Measurements from ENCODE around the gene C16orf95. TPM values are rescaled to one million over a fixed set of nuclear protein-coding genes. Genes with fewer than 3 reads are reported as not detected.

Gene C16orf95
- total RNA-seq, 1 donor from 2014 or later = 4.8 TPM

DNA sequence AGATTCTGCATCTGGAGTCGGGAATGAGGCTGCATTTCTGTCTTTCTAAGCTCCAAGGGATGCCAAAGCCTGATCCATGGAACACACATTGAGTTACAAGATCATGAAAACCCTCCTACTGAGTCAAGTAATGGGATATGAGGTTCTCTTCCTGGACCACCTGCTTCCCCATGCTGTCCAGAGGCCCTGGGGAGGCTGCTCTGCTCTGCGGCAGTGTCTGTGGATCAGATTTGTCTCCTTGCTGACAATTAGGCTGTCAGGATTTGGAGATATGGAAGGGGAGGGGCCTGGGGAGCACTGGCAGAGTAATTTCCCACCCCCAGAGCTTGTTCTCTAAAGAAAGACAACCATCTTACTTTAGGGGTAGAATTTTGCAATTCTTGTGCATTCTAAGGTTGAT, 33.0 kb downstream of the C16orf95 start:
- Mint-ChIP-seq H3K4me1 (no peaks in the 10 kb centered on the region), H3K9me3 (peaks cover 7% of the 10 kb centered on the region), H3K4me3 (no peak overlapping the region), H3K27me3 (ENCODE audit: insufficient read depth, low read depth) (peaks cover 8% of the 10 kb centered on the region), H3K36me3 (peaks cover 2% of the 10 kb centered on the region), H3K27ac (no peak overlapping the region)
- H4K20me1 ChIP-seq (ENCODE audit: low read depth) = no peaks in the 10 kb centered on the region
- H3K9ac ChIP-seq = no peak overlapping the region
- no peak overlapping the region for H3K4me2 ChIP-seq
- H3K79me2 ChIP-seq (ENCODE audit: low read depth) = no peaks in the 10 kb centered on the region
- peaks cover 11% of the 10 kb centered on the region for H3K4me1 ChIP-seq
- no peaks in the 10 kb centered on the region for H3F3A ChIP-seq (ENCODE audit: low read depth)
- H3K9me3 ChIP-seq (ENCODE audit: low read depth) = no peaks in the 10 kb centered on the region
- no peak overlapping the region for H3K27ac ChIP-seq
- H3K27me3 ChIP-seq = peaks cover 5% of the 10 kb centered on the region
- no peak for DNase-seq (ENCODE audit: low spot score)
- no peak for TF ChIP-seq EZH2phosphoT487 (IDR thresholded peaks at IDR 0.05)
- TF ChIP-seq, protein P1, sequence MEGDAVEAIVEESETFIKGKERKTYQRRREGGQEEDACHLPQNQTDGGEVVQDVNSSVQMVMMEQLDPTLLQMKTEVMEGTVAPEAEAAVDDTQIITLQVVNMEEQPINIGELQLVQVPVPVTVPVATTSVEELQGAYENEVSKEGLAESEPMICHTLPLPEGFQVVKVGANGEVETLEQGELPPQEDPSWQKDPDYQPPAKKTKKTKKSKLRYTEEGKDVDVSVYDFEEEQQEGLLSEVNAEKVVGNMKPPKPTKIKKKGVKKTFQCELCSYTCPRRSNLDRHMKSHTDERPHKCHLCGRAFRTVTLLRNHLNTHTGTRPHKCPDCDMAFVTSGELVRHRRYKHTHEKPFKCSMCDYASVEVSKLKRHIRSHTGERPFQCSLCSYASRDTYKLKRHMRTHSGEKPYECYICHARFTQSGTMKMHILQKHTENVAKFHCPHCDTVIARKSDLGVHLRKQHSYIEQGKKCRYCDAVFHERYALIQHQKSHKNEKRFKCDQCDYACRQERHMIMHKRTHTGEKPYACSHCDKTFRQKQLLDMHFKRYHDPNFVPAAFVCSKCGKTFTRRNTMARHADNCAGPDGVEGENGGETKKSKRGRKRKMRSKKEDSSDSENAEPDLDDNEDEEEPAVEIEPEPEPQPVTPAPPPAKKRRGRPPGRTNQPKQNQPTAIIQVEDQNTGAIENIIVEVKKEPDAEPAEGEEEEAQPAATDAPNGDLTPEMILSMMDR (IDR thresholded peaks at IDR 0.05) = no peak
- no peak overlapping the region for H2AFZ ChIP-seq (replicated peaks)
- no peaks in the 10 kb centered on the region for H3K36me3 ChIP-seq
- H3K4me3 ChIP-seq = no peak overlapping the region

DNA sequence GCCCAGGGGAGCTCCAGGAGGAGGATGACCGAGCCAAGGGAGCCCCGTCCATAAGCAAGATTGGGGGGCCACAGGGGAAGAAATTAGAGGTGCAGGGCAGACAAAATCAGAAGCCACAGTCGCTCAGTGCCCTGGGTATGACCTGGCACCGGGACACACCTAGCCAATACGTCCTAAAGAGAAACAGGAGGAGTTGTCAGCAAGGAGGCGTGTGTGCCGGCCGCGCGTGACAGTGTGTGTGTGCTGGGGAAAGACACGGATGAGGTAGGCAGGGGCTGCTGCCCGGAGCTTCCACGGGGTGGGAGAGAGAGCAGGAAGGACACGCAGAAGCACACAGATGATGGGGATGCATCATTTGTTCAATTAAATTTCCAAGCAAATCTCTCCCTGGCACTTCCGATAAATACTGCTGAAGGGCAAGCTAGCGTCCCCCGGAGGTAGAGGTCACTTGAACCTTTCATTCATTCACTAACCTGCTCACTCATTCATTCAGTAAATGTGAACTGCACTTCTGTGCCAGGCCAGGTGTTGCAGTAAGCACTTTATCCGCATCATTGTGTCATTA, 38.0 kb downstream of the C16orf95 start:
- H3K4me2 ChIP-seq = peak overlapping the region; percentile 20

DNA sequence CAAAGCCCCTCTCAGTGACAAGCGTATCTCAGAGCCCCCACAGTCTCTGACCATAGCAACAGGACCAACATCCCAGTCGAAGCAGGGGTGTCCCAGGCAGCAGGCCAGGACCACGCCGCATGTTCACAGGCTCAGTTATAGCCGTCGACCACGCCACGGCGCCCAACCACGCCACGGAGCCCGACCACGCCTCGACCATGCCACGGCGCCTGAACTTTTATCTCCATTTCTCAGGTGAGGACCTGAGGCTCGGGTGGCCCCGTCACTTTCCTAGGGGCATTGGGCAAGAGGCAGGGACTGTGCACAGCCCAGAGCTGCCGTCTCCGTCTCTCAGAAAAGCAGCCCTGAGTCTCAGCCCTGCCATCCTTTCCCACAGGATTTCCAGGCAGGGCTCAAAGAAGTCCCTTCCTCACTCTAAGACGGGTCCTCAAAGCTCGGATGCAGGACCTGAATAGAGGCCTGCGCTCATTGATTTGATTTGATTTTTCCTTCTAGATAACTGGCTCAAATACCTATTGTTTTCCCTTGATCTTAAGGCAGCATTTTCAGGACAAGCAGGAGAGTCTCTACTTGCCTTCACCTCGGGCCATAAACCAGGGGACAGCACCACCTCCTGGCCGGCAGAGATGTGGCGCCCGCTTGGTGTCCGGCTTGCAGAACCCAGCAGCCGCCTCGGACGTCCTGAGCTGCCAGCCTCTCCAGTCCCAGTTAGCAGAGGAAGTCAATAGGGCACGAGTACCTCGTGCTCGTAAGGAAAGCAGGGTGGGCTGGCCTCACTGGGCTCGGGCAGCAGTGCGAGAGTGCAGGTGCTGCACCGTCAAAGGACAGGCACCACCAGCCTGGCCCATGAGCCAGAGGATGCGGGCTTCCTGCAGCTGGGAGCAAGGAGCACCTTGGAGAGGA, 38.8 kb downstream of the C16orf95 start:
- Mint-ChIP-seq H3K27me3 (ENCODE audit: insufficient read depth, low read depth) (peaks cover 7% of the 10 kb centered on the region), H3K4me1 (peaks cover 31% of the 10 kb centered on the region), H3K4me3 (no peak overlapping the region), H3K27ac (peak overlapping the region; percentile 90), H3K9me3 (no peaks in the 10 kb centered on the region), H3K36me3 (no peaks in the 10 kb centered on the region)
- H3K9ac ChIP-seq = no peak overlapping the region
- H3K4me3 ChIP-seq = no peak overlapping the region
- no peaks in the 10 kb centered on the region for H3K36me3 ChIP-seq
- DNase-seq (ENCODE audit: low spot score) = peak; percentile 89
- H3K27ac ChIP-seq = no peak overlapping the region
- peak overlapping the region; percentile 22 for H2AFZ ChIP-seq (replicated peaks)
- H4K20me1 ChIP-seq (ENCODE audit: low read depth) = no peaks in the 10 kb centered on the region
- H3K79me2 ChIP-seq (ENCODE audit: low read depth) = no peaks in the 10 kb centered on the region
- TF ChIP-seq, protein P1 (IDR thresholded peaks at IDR 0.05) = peak; percentile 96
- no peak for TF ChIP-seq EZH2 (IDR thresholded peaks at IDR 0.05)
- no peaks in the 10 kb centered on the region for H3K4me1 ChIP-seq
- peak overlapping the region; percentile 20 for H3K4me2 ChIP-seq
- H3K9me3 ChIP-seq (ENCODE audit: low read depth) = no peaks in the 10 kb centered on the region
- no peaks in the 10 kb centered on the region for H3F3A ChIP-seq (ENCODE audit: low read depth)
- H3K27me3 ChIP-seq = peaks cover 10% of the 10 kb centered on the region

More for the DNA sequence above, 38.0 kb downstream of the C16orf95 start:
- no peak overlapping the region for H3K4me3 Mint-ChIP-seq
- Histone ChIP-seq H3K27ac (no peak overlapping the region), H3K9ac (no peak overlapping the region), H3K36me3 (no peaks in the 10 kb centered on the region), H3F3A (ENCODE audit: low read depth) (no peaks in the 10 kb centered on the region), H3K4me1 (peaks cover 5% of the 10 kb centered on the region), H3K27me3 (peaks cover 10% of the 10 kb centered on the region), H4K20me1 (ENCODE audit: low read depth) (no peaks in the 10 kb centered on the region), H3K9me3 (ENCODE audit: low read depth) (no peaks in the 10 kb centered on the region), H3K4me3 (no peak overlapping the region), H3K79me2 (ENCODE audit: low read depth) (no peaks in the 10 kb centered on the region), H2AFZ (replicated peaks) (no peak overlapping the region)
- DNase-seq (ENCODE audit: low spot score) = no peak
- H3K27me3 Mint-ChIP-seq (ENCODE audit: insufficient read depth, low read depth) = peaks cover 7% of the 10 kb centered on the region
- no peaks in the 10 kb centered on the region for H3K9me3 Mint-ChIP-seq
- no peaks in the 10 kb centered on the region for H3K36me3 Mint-ChIP-seq
- no peak overlapping the region for H3K27ac Mint-ChIP-seq
- TF ChIP-seq, protein P1 (IDR thresholded peaks at IDR 0.05) = no peak
- TF ChIP-seq EZH2 (IDR thresholded peaks at IDR 0.05) (no peak), EZH2phosphoT487 (IDR thresholded peaks at IDR 0.05) (no peak)
- peaks cover 31% of the 10 kb centered on the region for H3K4me1 Mint-ChIP-seq
